ENCODE results near the gene TNS2. TPM values are rescaled to one million over a fixed set of nuclear protein-coding genes. Genes with fewer than 3 reads are reported as not detected.
A peak's percentile ranks its signal among the peaks of the same experiment; 100 is the strongest.

Gene TNS2
- 100 to 1,000 TPM in 3 of 6 experiments, 10 to 100 TPM in 3; 50.5 to 139 (median 86.9) TPM for total RNA-seq
- long read RNA-seq, partial matches to known transcripts, result 10 of 11 reads
- long read RNA-seq, other reads (novel, unspliced or antisense), result 1 of 11 reads

- peak; percentile 85 to 88 (median 87) for DNase-seq
- intact Hi-C loops (cut with DNase I), result no loop called here
Measured at GRCh38 chr12:53049571-53050318, at the start of gene TNS2. TNS2 (plus strand) TSS chr12:53050065; CDS start chr12:53050186, 121 bp downstream.

GRCh38 chr12:53004178-53004577, 45.7 kb upstream of the TNS2 start:
- Histone ChIP-seq H3K36me3 (no peaks in the 10 kb centered on the region), H3K27me3 (no peaks in the 10 kb centered on the region), H3K27ac (no peak overlapping the region), H3K9me3 (no peaks in the 10 kb centered on the region), H3K4me3 (no peak overlapping the region), H3K4me1 (peaks cover 0 to 27% (median 13%) of the 10 kb centered on the region in 4 donors)
- DNase-seq, result no peak
- no peak for TF ChIP-seq POLR2A (IDR thresholded peaks at IDR 0.05)
- TF ChIP-seq CTCF (IDR thresholded peaks at IDR 0.05), result no peak
- intact Hi-C loops (cut with DNase I), result no loop called here
- 74% methylated on average over 5 of the region's 5 CpGs for WGBS (ENCODE audit: insufficient coverage, low coverage, low lambda C conversion rate, missing lambda C conversion rate)
- ATAC-seq, result no peak

More at GRCh38 chr12:53049571-53050318, at the start of gene TNS2:
- peak within 1 kb of the TSS; percentile 95 to 98 (median 97) for H3K27ac ChIP-seq
- peak; percentile 10 to 29 (median 22) for ATAC-seq
- peak; percentile 89 for TF ChIP-seq POLR2A (IDR thresholded peaks at IDR 0.05)
- no peak for TF ChIP-seq CTCF (IDR thresholded peaks at IDR 0.05)
- H3K9me3 ChIP-seq, result no peaks in the 10 kb centered on the region
- H3K27me3 ChIP-seq, result no peaks in the 10 kb centered on the region
- H3K4me1 ChIP-seq, result peaks cover 0 to 58% (median 23%) of the 10 kb centered on the region in 4 donors
- no peaks in the 10 kb centered on the region for H3K36me3 ChIP-seq
- WGBS (ENCODE audit: insufficient coverage, low coverage, low lambda C conversion rate, missing lambda C conversion rate), result 11% methylated on average over 10 of the region's 20 CpGs
- peak within 1 kb of the TSS; percentile 74 to 87 (median 76) for H3K4me3 ChIP-seq

GRCh38 chr12:53004582-53004981, 45.3 kb upstream of the TNS2 start:
- Histone ChIP-seq H3K4me3 (no peak overlapping the region), H3K27ac (no peak overlapping the region), H3K9me3 (no peaks in the 10 kb centered on the region), H3K4me1 (peaks cover 0 to 31% (median 14%) of the 10 kb centered on the region in 4 donors), H3K36me3 (peaks cover 0 to 4% (median 0%) of the 10 kb centered on the region in 4 donors), H3K27me3 (no peaks in the 10 kb centered on the region)
- WGBS (ENCODE audit: insufficient coverage, low coverage, low lambda C conversion rate, missing lambda C conversion rate), result 95% methylated on average over 2 of the region's 2 CpGs
- DNase-seq, result no peak
- intact Hi-C loops (cut with DNase I), result no loop called here
- ATAC-seq, result no peak
- no peak for TF ChIP-seq POLR2A (IDR thresholded peaks at IDR 0.05)
- no peak for TF ChIP-seq CTCF (IDR thresholded peaks at IDR 0.05)

GRCh38 chr12:53005215-53005985, 44.5 kb upstream of the TNS2 start:
- DNase-seq (peak in 2 of 3 donors; percentile 29 to 58), ATAC-seq (no peak)
- Histone ChIP-seq H3K27ac (peak overlapping the region in 2 of 3 donors; percentile 78 to 95), H3K36me3 (peaks cover 0 to 6% (median 0%) of the 10 kb centered on the region in 4 donors), H3K9me3 (no peaks in the 10 kb centered on the region), H3K4me3 (peak overlapping the region; percentile 67 to 91 (median 69)), H3K4me1 (peaks cover 0 to 39% (median 16%) of the 10 kb centered on the region in 4 donors), H3K27me3 (no peaks in the 10 kb centered on the region)
- intact Hi-C loops (cut with DNase I), result no loop called here
- TF ChIP-seq POLR2A (IDR thresholded peaks at IDR 0.05) (no peak), CTCF (IDR thresholded peaks at IDR 0.05) (no peak)
- 12% methylated on average over 28 of the region's 28 CpGs for WGBS (ENCODE audit: insufficient coverage, low coverage, low lambda C conversion rate, missing lambda C conversion rate)

All from right lobe of liver (tissue), 6 donors.